Measurements from ENCODE around the gene RCN1. TPM values are rescaled to one million over a fixed set of nuclear protein-coding genes. Genes with fewer than 3 reads are reported as not detected.

The RCN1 gene
- 179 TPM for polyA plus RNA-seq (2013, experiment 1 of 2)
- polyA plus RNA-seq (2013, experiment 2 of 2): 180 TPM

DNA sequence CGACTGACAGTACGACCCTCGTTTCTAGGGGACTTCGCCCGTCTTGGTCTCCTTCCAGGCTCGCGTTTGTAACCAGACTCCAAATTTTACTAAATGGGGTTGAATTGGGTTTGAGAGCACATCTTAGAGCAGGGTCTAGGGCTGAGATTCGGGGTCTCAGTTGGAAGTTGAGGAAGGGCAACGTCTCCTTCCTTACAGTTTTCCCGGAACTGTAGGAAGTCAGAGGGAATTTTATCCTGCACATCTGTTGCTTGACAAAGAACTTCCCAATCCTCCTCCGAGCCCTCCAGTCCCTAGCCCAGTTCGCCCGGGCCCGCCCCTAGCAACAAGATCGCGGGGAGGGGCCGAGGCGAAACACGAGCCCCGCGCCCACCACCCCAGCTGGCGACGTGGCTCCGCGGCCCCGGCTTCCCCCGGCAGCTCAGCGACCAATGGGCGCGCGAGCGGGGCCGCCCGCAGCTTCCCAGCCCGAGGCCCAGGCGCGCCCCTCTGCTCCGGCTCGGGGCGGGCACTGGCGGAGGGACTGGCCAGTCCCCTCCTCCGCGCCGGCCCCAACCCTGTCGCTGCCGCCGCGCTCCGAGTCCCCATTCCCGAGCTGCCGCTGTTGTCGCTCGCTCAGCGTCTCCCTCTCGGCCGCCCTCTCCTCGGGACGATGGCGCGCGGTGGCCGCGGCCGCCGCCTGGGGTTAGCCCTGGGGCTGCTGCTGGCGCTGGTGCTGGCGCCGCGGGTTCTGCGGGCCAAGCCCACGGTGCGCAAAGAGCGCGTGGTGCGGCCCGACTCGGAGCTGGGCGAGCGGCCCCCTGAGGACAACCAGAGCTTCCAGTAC, at the start of gene RCN1:
Gene RCN1, plus strand, starts transcription at position 530 of the 826 bp plus-strand sequence. Its CDS starts 123 bp downstream, at position 653.
- Histone ChIP-seq H3K27me3 (ENCODE audit: control insufficient read depth in 3 of 3, insufficient read depth in 3 of 3, low read depth in 1 of 3, low read length in 3 of 3) (no peaks in the 10 kb centered on the region), H2BK15ac (ENCODE audit: low read length) (no peak within 1 kb of the TSS), H3K14ac (ENCODE audit: low read length) (peak within 1 kb of the TSS; percentile 77), H3K4me3 (ENCODE audit: low read length in 2 of 2) (peak within 1 kb of the TSS; percentile 86 to 87), H4K8ac (ENCODE audit: low read depth, low read length) (no peak within 1 kb of the TSS), H3K79me1 (ENCODE audit: low read depth, low read length) (peaks cover 9% of the 10 kb centered on the region), H3K9me3 (replicated peaks in 1 of 2; ENCODE audit: control insufficient read depth in 2 of 2, insufficient read depth in 1 of 2, low read depth in 1 of 2, low read length in 2 of 2) (peaks cover 0 to 14% of the 10 kb centered on the region in 2 donors), H3K4me2 (ENCODE audit: insufficient read depth, low read length, poor library complexity, severe bottlenecking) (peak within 1 kb of the TSS; percentile 64), H2AFZ (ENCODE audit: low read length) (peak within 1 kb of the TSS; percentile 86), H2BK120ac (ENCODE audit: low read depth, low read length) (no peak within 1 kb of the TSS), H2AK5ac (ENCODE audit: low read depth, low read length) (peak within 1 kb of the TSS; percentile 71), H2BK5ac (ENCODE audit: low read length) (peak within 1 kb of the TSS; percentile 88), H3K9ac (ENCODE audit: low read depth, low read length, poor library complexity) (peak within 1 kb of the TSS; percentile 92), H3K23ac (ENCODE audit: low read depth, low read length, poor library complexity) (no peak within 1 kb of the TSS), H3K4ac (ENCODE audit: low read length) (no peak within 1 kb of the TSS), H3K36me3 (replicated peaks in 1 of 2; ENCODE audit: control insufficient read depth in 2 of 2, insufficient read depth in 2 of 2, low read length in 2 of 2) (peaks cover 4 to 31% of the 10 kb centered on the region in 2 donors), H3K4me1 (ENCODE audit: control insufficient read depth in 2 of 2, insufficient read depth in 1 of 2, low read depth in 1 of 2, low read length in 2 of 2) (peaks cover 14 to 21% of the 10 kb centered on the region in 2 donors), H4K91ac (ENCODE audit: low read depth, low read length, poor library complexity) (no peak within 1 kb of the TSS), H3K27ac (replicated peaks; ENCODE audit: low read length) (peak within 1 kb of the TSS; percentile 81), H2BK12ac (ENCODE audit: low read length) (no peak within 1 kb of the TSS), H3K18ac (ENCODE audit: low read length) (peak within 1 kb of the TSS; percentile 98)
- no CpG with 5 or more reads among the region's 79 CpGs for WGBS, 2 donors (ENCODE audit: extremely low coverage in 2 of 2, insufficient read length in 2 of 2, insufficient replicate concordance in 1 of 2)
- peak; percentile 91 for DNase-seq (ENCODE audit: low spot score)

DNA sequence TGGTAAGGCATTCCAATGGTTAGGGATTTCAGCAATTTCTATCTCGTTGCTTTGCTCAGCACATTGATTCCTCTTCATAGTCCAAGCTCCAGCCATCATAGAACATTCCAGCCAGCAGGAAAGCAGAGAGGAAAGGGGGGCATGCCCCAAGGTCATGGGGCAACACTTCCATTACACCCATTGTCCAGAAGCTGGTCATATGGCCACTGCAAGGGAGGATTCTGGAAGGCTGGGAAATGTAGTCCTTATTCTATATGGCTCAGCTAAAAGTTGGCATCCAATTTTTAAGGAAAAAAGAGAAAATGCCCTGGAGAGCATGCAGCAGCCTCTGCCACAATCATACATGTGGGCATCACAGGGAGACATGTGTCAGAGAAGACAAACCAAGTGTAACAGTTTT, 47.1 kb upstream of the RCN1 start:
- Histone ChIP-seq H2BK120ac (ENCODE audit: low read depth, low read length) (no peak overlapping the region), H3K18ac (ENCODE audit: low read length) (no peak overlapping the region), H3K9me3 (replicated peaks in 1 of 2; ENCODE audit: control insufficient read depth in 2 of 2, insufficient read depth in 1 of 2, low read depth in 1 of 2, low read length in 2 of 2) (no peaks in the 10 kb centered on the region), H3K27me3 (ENCODE audit: control insufficient read depth in 3 of 3, insufficient read depth in 3 of 3, low read depth in 1 of 3, low read length in 3 of 3) (no peaks in the 10 kb centered on the region), H4K8ac (ENCODE audit: low read depth, low read length) (no peak overlapping the region), H3K27ac (replicated peaks; ENCODE audit: low read length) (no peak overlapping the region), H2BK15ac (ENCODE audit: low read length) (no peak overlapping the region), H2AFZ (ENCODE audit: low read length) (peak overlapping the region; percentile 17), H2BK5ac (ENCODE audit: low read length) (no peak overlapping the region), H3K79me1 (ENCODE audit: low read depth, low read length) (no peaks in the 10 kb centered on the region), H3K23ac (ENCODE audit: low read depth, low read length, poor library complexity) (no peak overlapping the region), H3K4ac (ENCODE audit: low read length) (no peak overlapping the region), H2BK12ac (ENCODE audit: low read length) (no peak overlapping the region), H3K36me3 (replicated peaks in 1 of 2; ENCODE audit: control insufficient read depth in 2 of 2, insufficient read depth in 2 of 2, low read length in 2 of 2) (no peaks in the 10 kb centered on the region), H2AK5ac (ENCODE audit: low read depth, low read length) (no peak overlapping the region), H3K4me3 (ENCODE audit: low read length in 2 of 2) (no peak overlapping the region), H3K4me1 (ENCODE audit: control insufficient read depth in 2 of 2, insufficient read depth in 1 of 2, low read depth in 1 of 2, low read length in 2 of 2) (peaks cover 0 to 9% of the 10 kb centered on the region in 2 donors), H3K14ac (ENCODE audit: low read length) (no peak overlapping the region), H3K4me2 (ENCODE audit: insufficient read depth, low read length, poor library complexity, severe bottlenecking) (no peak overlapping the region), H3K9ac (ENCODE audit: low read depth, low read length, poor library complexity) (no peak overlapping the region), H4K91ac (ENCODE audit: low read depth, low read length, poor library complexity) (no peak overlapping the region)
- WGBS, 2 donors (ENCODE audit: extremely low coverage in 2 of 2, insufficient read length in 2 of 2, insufficient replicate concordance in 1 of 2): no CpG with 5 or more reads among the region's 1 CpG
- no peak for DNase-seq (ENCODE audit: low spot score)

GRCh38 chr11:32044158-32044863, 46.6 kb upstream of the RCN1 start:
- H2AK5ac ChIP-seq (ENCODE audit: low read depth, low read length): no peak overlapping the region
- H2BK5ac ChIP-seq (ENCODE audit: low read length): no peak overlapping the region
- no CpG with 5 or more reads among the region's 4 CpGs for WGBS, 2 donors (ENCODE audit: extremely low coverage in 2 of 2, insufficient read length in 2 of 2, insufficient replicate concordance in 1 of 2)
- H2BK120ac ChIP-seq (ENCODE audit: low read depth, low read length): no peak overlapping the region
- H3K4me2 ChIP-seq (ENCODE audit: insufficient read depth, low read length, poor library complexity, severe bottlenecking): no peak overlapping the region
- no peak overlapping the region for H3K18ac ChIP-seq (ENCODE audit: low read length)
- H3K14ac ChIP-seq (ENCODE audit: low read length): no peak overlapping the region
- no peak overlapping the region for H3K4me3 ChIP-seq (ENCODE audit: low read length in 2 of 2)
- no peak overlapping the region for H2BK12ac ChIP-seq (ENCODE audit: low read length)
- H3K4me1 ChIP-seq (ENCODE audit: control insufficient read depth in 2 of 2, insufficient read depth in 1 of 2, low read depth in 1 of 2, low read length in 2 of 2): peaks cover 0 to 9% of the 10 kb centered on the region in 2 donors
- H4K91ac ChIP-seq (ENCODE audit: low read depth, low read length, poor library complexity): no peak overlapping the region
- H3K9ac ChIP-seq (ENCODE audit: low read depth, low read length, poor library complexity): no peak overlapping the region
- H3K79me1 ChIP-seq (ENCODE audit: low read depth, low read length): no peaks in the 10 kb centered on the region
- H3K27me3 ChIP-seq (ENCODE audit: control insufficient read depth in 3 of 3, insufficient read depth in 3 of 3, low read depth in 1 of 3, low read length in 3 of 3): no peaks in the 10 kb centered on the region
- H3K36me3 ChIP-seq (replicated peaks in 1 of 2; ENCODE audit: control insufficient read depth in 2 of 2, insufficient read depth in 2 of 2, low read length in 2 of 2): no peaks in the 10 kb centered on the region
- H3K27ac ChIP-seq (replicated peaks; ENCODE audit: low read length): no peak overlapping the region
- H2BK15ac ChIP-seq (ENCODE audit: low read length): no peak overlapping the region
- DNase-seq (ENCODE audit: low spot score): no peak
- H3K4ac ChIP-seq (ENCODE audit: low read length): no peak overlapping the region
- H3K23ac ChIP-seq (ENCODE audit: low read depth, low read length, poor library complexity): no peak overlapping the region
- H4K8ac ChIP-seq (ENCODE audit: low read depth, low read length): no peak overlapping the region
- H3K9me3 ChIP-seq (replicated peaks in 1 of 2; ENCODE audit: control insufficient read depth in 2 of 2, insufficient read depth in 1 of 2, low read depth in 1 of 2, low read length in 2 of 2): no peaks in the 10 kb centered on the region
- peak overlapping the region; percentile 70 for H2AFZ ChIP-seq (ENCODE audit: low read length)

DNA sequence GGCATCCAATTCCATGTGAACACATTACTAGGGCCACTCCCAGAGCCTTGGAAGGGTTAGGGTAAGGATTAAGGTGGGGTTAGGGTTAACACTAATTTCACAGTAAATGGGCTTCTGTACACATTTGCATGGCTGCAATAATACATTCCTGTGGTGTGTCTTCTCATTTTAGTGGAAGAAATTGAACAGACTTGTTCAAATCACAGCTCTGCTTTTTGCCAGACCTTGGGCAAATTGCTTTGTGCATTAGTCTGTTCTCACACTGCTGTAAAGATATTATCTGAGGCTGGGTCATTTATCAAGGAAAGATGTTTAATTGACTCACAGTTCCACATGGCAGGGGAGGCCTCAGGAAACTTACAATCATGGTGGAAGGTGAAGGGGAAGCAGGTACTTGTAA, 45.4 kb upstream of the RCN1 start:
- Histone ChIP-seq H2AK5ac (ENCODE audit: low read depth, low read length) (no peak overlapping the region), H3K18ac (ENCODE audit: low read length) (no peak overlapping the region), H3K14ac (ENCODE audit: low read length) (no peak overlapping the region), H3K4me3 (ENCODE audit: low read length in 2 of 2) (no peak overlapping the region), H2AFZ (ENCODE audit: low read length) (no peak overlapping the region), H3K4me1 (ENCODE audit: control insufficient read depth in 2 of 2, insufficient read depth in 1 of 2, low read depth in 1 of 2, low read length in 2 of 2) (peaks cover 0 to 9% of the 10 kb centered on the region in 2 donors), H2BK15ac (ENCODE audit: low read length) (no peak overlapping the region), H4K8ac (ENCODE audit: low read depth, low read length) (no peak overlapping the region), H3K79me1 (ENCODE audit: low read depth, low read length) (no peaks in the 10 kb centered on the region), H3K36me3 (replicated peaks in 1 of 2; ENCODE audit: control insufficient read depth in 2 of 2, insufficient read depth in 2 of 2, low read length in 2 of 2) (no peaks in the 10 kb centered on the region), H2BK120ac (ENCODE audit: low read depth, low read length) (no peak overlapping the region), H2BK12ac (ENCODE audit: low read length) (no peak overlapping the region), H3K9ac (ENCODE audit: low read depth, low read length, poor library complexity) (no peak overlapping the region), H3K27me3 (ENCODE audit: control insufficient read depth in 3 of 3, insufficient read depth in 3 of 3, low read depth in 1 of 3, low read length in 3 of 3) (no peaks in the 10 kb centered on the region), H3K23ac (ENCODE audit: low read depth, low read length, poor library complexity) (no peak overlapping the region), H3K9me3 (replicated peaks in 1 of 2; ENCODE audit: control insufficient read depth in 2 of 2, insufficient read depth in 1 of 2, low read depth in 1 of 2, low read length in 2 of 2) (no peaks in the 10 kb centered on the region), H3K4me2 (ENCODE audit: insufficient read depth, low read length, poor library complexity, severe bottlenecking) (no peak overlapping the region), H3K4ac (ENCODE audit: low read length) (no peak overlapping the region), H3K27ac (replicated peaks; ENCODE audit: low read length) (no peak overlapping the region), H4K91ac (ENCODE audit: low read depth, low read length, poor library complexity) (no peak overlapping the region), H2BK5ac (ENCODE audit: low read length) (no peak overlapping the region)
- DNase-seq (ENCODE audit: low spot score): no peak

All from neuronal stem cell (in vitro differentiated cells).